Skeletal muscle cell (primary cell): ENCODE data around the gene ARHGAP6.

Source experiments
- DNase-seq: peaks from one replicate; pipeline ENCODE4 v3.0.0-alpha.2; 2010; ENCODE audit warnings: low read depth
- H3K4me3 ChIP-seq: 2 replicates; pipeline ENCODE4 v1.5.1; 2011; ENCODE audit warnings: low read depth, mild to moderate bottlenecking, control low read depth, low read length, moderate library complexity

Gene ARHGAP6

GRCh38 chrX:11215191-11215921, 450.4 kb downstream of the ARHGAP6 start:
- H3K4me3 ChIP-seq = no peak overlapping the region
- DNase-seq = no peak

DNA sequence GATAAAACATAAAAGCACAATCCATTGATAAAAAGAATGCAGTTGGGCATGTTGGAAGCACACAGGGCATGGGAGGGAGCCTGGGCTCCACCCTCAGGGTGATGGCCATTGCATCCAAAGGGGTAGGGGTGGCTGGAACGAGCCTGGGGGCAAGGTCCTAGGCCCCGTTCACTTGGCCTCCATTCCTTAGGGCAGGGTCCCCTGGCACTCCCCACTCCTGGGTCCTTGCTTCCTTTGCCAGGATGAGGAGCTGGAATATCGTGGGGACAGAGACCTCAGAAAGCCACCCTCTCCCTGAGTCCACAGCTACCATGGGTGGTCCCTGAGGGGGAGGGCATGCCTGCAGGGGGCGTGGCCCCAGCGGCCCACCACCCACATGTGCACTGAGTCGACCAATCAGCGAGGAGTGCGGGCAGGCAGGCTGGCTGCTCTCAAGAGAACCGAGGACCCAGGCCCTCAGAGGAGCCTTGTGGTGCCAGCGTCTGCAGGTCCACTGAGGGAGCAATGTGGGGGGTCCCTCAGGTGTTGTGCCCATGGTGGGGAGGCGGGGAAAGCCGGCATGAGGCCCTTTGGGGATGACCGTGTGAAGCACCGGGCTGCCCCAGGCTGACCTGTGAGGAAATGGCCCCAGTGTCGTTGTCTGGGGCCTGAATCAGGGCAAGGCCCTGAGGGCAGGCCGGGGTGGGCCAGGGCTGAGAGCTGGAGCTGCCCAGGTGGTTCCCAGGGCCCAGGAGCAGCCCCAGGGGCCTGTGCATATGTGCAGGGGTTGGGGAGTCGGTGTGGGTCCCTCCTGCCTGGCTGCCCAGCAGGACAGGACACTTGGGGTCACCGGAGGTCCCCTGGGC, 451.2 kb downstream of the ARHGAP6 start:
- H3K4me3 ChIP-seq = no peak overlapping the region
- no peak for DNase-seq

DNA sequence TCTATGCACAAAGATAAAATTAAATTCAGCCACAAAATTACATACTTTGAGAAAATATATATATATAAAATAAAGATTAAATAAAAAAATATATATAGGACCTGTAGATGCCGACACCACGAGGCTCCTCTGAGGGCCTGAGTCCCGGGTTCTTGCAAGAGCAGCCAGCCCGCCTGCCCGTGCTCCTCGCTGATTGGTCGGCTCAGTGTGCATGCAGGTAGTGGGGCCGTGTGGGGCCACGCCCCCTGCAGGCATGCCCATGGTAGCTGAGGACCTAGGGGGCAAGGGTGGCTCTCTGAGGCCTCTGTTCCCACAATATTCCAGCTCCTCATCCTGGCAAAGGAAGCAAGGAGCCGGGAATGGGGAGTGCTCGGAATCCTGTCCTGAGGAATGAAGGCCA, 453.0 kb downstream of the ARHGAP6 start:
- no peak overlapping the region for H3K4me3 ChIP-seq

GRCh38 chrX:11210415-11210801, 455.3 kb downstream of the ARHGAP6 start:
- H3K4me3 ChIP-seq = no peak overlapping the region
- DNase-seq = no peak

More for the DNA sequence above, 453.0 kb downstream of the ARHGAP6 start:
- DNase-seq = no peak

DNA sequence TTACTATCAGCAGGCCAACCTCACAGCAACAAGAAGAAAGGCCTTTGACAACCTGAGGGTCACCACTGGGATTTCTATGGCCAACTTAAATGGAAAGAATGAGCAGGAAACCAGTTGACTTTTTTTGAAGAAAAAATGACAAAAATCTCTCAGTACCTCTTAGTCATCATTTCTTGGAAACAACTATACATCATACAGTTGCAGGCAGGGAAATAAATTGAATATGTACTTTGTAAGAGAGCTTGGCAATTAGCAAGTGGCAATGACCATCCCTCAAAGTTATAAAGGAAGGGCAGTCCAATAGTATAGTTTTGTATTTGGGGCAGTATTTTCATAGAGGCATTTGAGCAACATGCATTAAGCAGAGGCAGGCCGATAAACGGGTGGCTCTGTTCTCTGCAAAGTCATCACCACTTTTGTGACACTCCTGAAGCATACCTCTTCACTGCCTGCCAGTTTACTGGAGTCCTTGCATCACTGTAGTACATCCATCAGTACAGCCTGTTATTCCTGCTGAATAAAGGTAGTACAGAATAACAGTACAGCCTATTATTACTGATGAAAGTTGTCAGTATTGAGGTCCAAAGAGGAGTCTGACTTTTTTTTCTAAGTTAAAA, 455.8 kb downstream of the ARHGAP6 start:
- no peak for DNase-seq
- no peak overlapping the region for H3K4me3 ChIP-seq

- DNase-seq = no peak
- H3K4me3 ChIP-seq = no peak overlapping the region
Observed at GRCh38 chrX:11206716-11207115, 459.0 kb downstream of the ARHGAP6 start.

DNA sequence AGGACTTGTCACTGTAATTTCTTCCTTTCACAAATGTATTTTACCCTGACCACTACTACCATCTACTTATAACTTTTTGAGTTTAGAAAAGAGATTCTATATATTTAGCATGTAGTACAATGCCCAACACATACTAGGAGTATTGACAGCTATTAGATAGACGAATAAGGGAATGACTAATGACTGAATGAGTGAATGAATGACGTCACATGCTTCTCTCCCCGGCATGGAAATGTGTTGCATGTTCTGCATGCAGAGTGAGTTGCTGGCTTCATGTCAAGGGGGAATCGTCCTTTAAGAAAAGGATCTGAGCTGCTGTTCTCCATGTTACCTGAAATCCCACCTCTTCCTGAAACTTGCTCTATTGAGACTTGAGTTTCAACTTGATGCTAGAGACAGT, 459.9 kb downstream of the ARHGAP6 start:
- DNase-seq = no peak

DNA sequence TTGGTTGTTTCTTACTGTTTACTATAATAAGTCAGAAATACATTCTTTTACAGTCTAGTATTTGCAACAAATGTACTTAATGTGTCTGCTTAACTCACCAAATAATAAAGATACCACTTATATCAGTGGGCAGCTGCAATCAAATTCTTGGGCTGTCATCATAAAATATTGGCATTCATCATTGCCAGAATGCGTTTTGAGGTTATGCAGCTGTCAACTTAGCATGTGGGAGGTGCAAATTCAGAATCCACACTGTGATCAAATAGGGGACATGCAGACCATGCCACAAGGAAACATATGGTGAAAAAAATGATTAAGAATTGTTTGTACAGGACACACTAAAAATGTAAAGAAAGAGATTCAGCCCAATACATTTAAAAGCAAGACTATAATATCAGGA, 468.0 kb downstream of the ARHGAP6 start:
- no peak overlapping the region for H3K4me3 ChIP-seq
- no peak for DNase-seq

More for the DNA sequence above, 459.9 kb downstream of the ARHGAP6 start:
- H3K4me3 ChIP-seq = no peak overlapping the region

- no peak for DNase-seq
- H3K4me3 ChIP-seq = no peak overlapping the region
Observed at GRCh38 chrX:11196476-11196875, 469.2 kb downstream of the ARHGAP6 start.

DNA sequence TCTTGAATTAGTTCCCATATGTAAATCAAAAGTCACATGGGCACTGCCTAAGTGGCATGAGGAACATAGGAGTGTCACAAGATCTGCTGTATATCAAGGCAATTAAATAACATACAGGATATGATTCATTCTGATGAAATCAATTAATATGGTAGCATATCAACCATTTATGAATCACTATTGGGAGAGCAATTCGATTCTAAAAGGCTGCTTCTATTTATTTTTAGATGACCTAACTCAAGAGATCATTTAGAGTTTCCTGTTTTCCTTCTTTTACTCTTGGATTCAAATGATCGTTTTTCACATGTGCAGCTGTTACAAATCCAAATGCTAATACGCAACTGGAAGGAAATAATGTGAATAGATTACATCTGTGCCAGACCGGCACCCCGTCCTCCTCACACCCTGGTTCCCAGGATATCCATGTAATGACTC, 472.7 kb downstream of the ARHGAP6 start:
- no peak for DNase-seq
- no peak overlapping the region for H3K4me3 ChIP-seq

DNA sequence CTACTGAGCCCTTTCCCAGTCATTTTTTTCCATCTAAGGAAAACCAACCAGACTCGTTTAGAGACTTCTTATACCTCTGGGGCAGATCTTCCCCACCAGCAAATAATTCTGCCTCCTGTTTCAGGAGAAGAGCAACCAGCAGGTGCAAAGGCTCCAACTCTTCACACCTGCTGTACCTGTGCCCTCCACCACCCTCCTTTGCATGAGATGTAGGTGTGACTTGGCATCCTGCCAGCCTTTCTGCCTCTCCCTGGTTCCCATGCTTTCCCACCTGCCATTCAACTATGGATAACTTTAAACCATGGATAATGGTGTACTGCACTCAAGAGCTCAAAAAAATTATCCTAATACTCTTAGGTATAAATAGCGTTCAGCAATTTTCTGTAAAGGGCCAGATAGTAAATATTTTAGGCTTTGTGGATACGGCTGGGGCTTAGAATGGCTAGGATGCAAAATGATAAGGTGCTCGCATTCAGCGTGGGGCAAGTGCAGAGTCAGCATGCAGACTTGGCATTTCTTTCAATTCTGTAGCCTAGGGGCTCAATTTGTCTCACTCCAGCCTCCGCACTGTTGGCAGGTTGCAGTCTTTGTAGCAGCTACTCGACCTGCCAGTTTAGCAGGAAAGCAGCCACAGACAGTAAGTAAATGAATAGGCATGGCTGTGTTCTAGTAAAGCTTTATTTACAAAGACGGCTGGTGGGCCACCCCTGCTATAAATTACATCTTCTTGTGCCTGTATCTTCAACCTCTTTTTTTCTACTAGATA, 474.8 kb downstream of the ARHGAP6 start:
- H3K4me3 ChIP-seq = no peak overlapping the region
- DNase-seq = no peak

- no peak for DNase-seq
- no peak overlapping the region for H3K4me3 ChIP-seq
Observed at GRCh38 chrX:11189097-11189496, 476.6 kb downstream of the ARHGAP6 start.

- H3K4me3 ChIP-seq = no peak overlapping the region
- DNase-seq = no peak
Observed at GRCh38 chrX:11188664-11189063, 477.1 kb downstream of the ARHGAP6 start.

DNA sequence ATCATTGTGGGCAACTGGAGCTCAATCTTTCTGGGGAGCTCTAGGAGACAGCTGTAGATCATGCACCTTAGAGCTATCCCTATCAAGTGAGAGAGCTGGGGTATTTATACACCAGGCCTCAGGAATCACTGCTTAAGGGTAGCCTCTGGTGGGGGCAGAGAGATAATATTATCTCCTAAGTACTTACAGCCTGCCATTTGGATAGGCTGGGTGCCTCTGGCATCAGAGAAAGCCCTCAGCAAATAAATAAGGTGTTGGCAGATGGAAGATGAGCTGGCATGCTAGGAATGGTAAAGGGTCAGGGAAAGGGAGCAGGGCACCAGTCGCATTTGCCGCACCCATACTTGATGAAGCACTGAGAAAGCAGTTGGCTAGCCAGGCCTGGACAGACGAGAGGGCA, 478.7 kb downstream of the ARHGAP6 start:
- no peak for DNase-seq
- H3K4me3 ChIP-seq = no peak overlapping the region

DNA sequence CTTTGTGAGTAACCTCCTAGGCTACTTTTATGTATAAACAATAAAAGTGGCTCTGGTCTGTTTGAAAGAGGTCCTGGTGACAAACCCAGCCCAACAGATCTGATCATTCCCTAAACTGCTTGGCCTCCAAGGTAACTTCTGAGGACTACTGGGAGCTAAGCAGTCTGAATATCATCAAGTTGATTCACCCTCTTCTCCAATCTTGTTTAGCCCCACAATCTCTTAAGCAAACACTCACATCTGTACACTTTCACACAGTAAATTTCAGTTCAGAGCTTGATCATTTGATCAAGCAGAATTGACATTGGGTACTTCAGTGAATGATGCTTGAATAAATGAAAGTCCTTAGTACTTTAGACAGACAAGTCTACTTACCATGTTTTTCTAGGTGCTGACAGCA, 479.9 kb downstream of the ARHGAP6 start:
- no peak overlapping the region for H3K4me3 ChIP-seq
- DNase-seq = no peak

DNA sequence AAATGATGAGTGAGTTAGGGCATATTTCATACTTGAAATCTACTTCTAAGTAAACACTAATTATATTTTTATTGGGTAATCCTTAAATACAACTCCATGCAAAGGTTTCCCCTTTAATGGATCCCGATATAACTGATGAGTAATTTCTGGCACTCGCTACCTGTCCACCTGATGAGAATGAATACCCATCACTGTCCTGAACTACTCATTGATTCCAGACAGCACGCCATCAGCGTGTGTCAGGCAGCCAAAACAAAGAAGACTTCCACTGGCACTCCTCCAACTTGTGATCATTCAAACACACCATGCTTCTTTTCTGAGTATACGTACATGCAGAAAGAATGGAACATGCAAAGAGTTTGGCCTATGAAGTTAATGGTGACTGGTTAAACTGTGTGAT, 485.1 kb downstream of the ARHGAP6 start:
- no peak for DNase-seq
- H3K4me3 ChIP-seq = no peak overlapping the region

DNA sequence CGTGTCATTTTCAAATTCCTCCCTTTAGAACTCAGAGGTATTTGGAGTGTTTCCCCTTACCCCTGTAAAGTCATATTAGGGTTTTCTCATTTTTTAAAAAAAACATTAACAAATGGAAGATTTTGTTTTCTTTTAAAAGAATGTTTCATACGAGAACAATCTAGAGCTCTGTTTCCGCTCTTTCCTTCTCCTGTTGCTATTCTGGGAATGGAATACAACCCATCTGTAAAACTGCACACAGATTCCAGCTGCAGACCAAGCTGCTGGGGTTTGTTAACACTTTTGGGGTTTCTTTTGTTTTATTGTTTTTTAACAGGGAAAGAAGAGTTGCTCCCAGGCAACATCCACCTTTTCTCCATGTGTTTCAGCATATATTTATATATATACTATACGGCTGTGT, 493.3 kb downstream of the ARHGAP6 start:
- DNase-seq = no peak
- H3K4me3 ChIP-seq = no peak overlapping the region

DNA sequence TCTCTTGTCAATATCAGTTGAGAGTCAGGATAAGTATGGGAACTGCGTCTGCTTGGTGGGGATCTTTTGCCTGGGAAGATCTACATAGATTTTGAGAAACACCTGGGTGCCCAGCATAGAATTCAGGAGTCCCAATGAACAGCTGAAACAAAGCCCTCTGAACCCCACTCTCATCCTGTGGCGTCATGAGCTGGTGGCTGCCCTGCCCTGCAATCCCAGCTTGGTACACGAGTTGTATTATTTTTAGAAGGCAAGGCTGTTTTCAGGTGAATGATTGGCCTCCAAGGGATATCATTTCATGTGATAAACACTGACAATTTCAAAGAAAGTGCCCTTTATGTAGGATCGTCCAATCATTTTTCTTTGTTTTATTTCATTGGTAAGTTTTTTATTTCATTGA, 493.8 kb downstream of the ARHGAP6 start:
- DNase-seq = no peak
- H3K4me3 ChIP-seq = no peak overlapping the region

DNA sequence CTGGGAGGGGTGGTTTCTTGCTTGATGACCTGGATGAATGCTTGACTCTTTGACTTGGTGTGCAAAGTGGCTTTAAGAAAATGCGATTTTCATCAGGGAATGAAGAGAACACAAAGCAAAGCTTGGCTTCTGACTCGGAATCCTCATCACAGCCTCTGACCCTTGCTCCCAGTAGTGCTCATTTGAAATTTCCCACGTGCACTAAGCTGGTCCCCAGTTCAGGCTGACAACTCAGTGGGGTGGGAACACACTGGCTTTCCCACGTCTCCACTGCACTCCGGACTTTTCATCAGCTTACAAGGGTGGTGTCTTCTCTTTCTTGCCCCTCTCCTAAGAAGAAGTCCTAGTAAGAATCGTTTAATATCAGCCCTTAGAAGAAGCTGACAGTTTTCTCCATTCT, 501.3 kb downstream of the ARHGAP6 start:
- H3K4me3 ChIP-seq = no peak overlapping the region
- no peak for DNase-seq

DNA sequence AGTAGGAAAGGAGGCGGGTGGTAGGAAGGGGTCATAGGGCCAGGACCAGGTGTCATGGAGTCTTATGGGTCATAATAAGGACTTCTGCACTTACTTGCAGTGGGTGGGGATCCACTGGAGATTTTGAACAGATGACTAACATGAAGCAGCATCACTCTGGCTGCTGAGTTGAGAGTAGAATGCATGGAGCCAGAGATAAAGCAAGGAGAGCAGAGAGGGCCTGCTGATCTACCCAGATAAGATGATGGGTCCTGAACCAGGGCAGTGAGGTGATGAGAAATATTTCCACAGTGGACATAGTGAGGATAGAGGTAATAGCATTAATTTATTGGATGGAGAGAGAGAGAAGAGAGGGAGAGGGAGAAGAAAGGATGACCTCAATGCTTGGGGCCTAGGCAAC, 506.6 kb downstream of the ARHGAP6 start:
- DNase-seq = no peak
- no peak overlapping the region for H3K4me3 ChIP-seq
